Mesenteric fat pad (tissue), 1 donor: Measurements from ENCODE around the gene SRPK2. TPM values are rescaled to one million over a fixed set of nuclear protein-coding genes. Genes with fewer than 3 reads are reported as not detected.
"Not testable (repeated sequence)": the region's sequence is repeated elsewhere in the genome, so short reads cannot be mapped to it uniquely, and the experiment has no call there.

ENCODE experiments used
- DNase-seq: peaks from one replicate; pipeline ENCODE4 v3.0.0-alpha.2; 2020; ENCODE audit warnings: low spot score
- total RNA-seq: library from RNA; stranded (reverse); fragmentation: NEBNext Ultra II Directional; extraction: Animal tissue kit (Norgen Biotek cat#: 25700); gene quantifications from one replicate; pipeline ENCODE4 v1.2.1, GENCODE V29; 2021
- donor health status: DM: yes; HTN: yes; CAD: no.

SRPK2 gene
- total RNA-seq, 1 donor from 2014 or later: 42.5 TPM

GRCh38 chr7:105339404-105340323 lies 49.1 kb downstream of the SRPK2 start:
- DNase-seq: no peak

- no peak for DNase-seq
These were observed 51.2 kb downstream of the SRPK2 start for GRCh38 chr7:105337529-105337928.

GRCh38 chr7:105336009-105336408 lies 52.7 kb downstream of the SRPK2 start:
- no peak for DNase-seq

- not testable (repeated sequence) for DNase-seq
These were observed 56.1 kb downstream of the SRPK2 start for GRCh38 chr7:105332661-105333060.

GRCh38 chr7:105330526-105330925 lies 58.2 kb downstream of the SRPK2 start:
- DNase-seq: no peak

GRCh38 chr7:105327201-105327600 lies 61.5 kb downstream of the SRPK2 start:
- DNase-seq: no peak

GRCh38 chr7:105325216-105325904 lies 63.4 kb downstream of the SRPK2 start:
- no peak for DNase-seq

GRCh38 chr7:105324606-105325005 lies 64.1 kb downstream of the SRPK2 start:
- not testable (repeated sequence) for DNase-seq

- DNase-seq: no peak
These were observed 65.4 kb downstream of the SRPK2 start for GRCh38 chr7:105323366-105323765.

GRCh38 chr7:105322655-105323277 lies 66.0 kb downstream of the SRPK2 start:
- DNase-seq: no peak

GRCh38 chr7:105321754-105322455 lies 66.8 kb downstream of the SRPK2 start:
- DNase-seq: no peak

- no peak for DNase-seq
These were observed 67.8 kb downstream of the SRPK2 start for GRCh38 chr7:105320896-105321295.

- DNase-seq: no peak
These were observed 69.1 kb downstream of the SRPK2 start for GRCh38 chr7:105319578-105319977.

GRCh38 chr7:105316578-105317344 lies 72.0 kb downstream of the SRPK2 start:
- DNase-seq: no peak

- no peak for DNase-seq
These were observed 73.4 kb downstream of the SRPK2 start for GRCh38 chr7:105315357-105315756.

- no peak for DNase-seq
These were observed 79.2 kb downstream of the SRPK2 start for GRCh38 chr7:105309235-105310169.

GRCh38 chr7:105307163-105307672 lies 81.5 kb downstream of the SRPK2 start:
- no peak for DNase-seq

- DNase-seq: no peak
These were observed 82.4 kb downstream of the SRPK2 start for GRCh38 chr7:105306298-105306748.

- DNase-seq: no peak
These were observed 83.1 kb downstream of the SRPK2 start for GRCh38 chr7:105305633-105306032.
